Neuronal stem cell (in vitro differentiated cells): ENCODE results near the gene CYRIA.
A peak's percentile ranks its signal among the peaks of the same experiment; 100 is the strongest.

Experiments
- DNase-seq: peaks from one replicate; pipeline ENCODE4 v3.0.0-alpha.2; 2013; ENCODE audit warnings: low spot score
- H2AFZ ChIP-seq: one replicate; pipeline ENCODE4 v1.6.1; 2013; ENCODE audit warnings: mild to moderate bottlenecking, low read length, inconsistent platforms
- H2AK5ac ChIP-seq: 2 replicates; pipeline ENCODE4 v1.6.1; 2013; ENCODE audit warnings: low read depth, mild to moderate bottlenecking, inconsistent platforms, low read length, moderate library complexity, mixed read lengths
- H2BK120ac ChIP-seq: 2 replicates; pipeline ENCODE4 v1.6.1; 2013; ENCODE audit warnings: low read depth, mild to moderate bottlenecking, inconsistent platforms, low read length, moderate library complexity, mixed read lengths
- H2BK12ac ChIP-seq: one replicate; pipeline ENCODE4 v1.6.1; 2013; ENCODE audit warnings: low read length, inconsistent platforms
- H2BK15ac ChIP-seq: 2 replicates; pipeline ENCODE4 v1.6.1; 2013; ENCODE audit warnings: mild to moderate bottlenecking, low read length, inconsistent platforms, mixed read lengths
- H2BK5ac ChIP-seq: one replicate; pipeline ENCODE4 v1.6.1; 2013; ENCODE audit warnings: inconsistent platforms, mild to moderate bottlenecking, low read length, moderate library complexity
- H3K14ac ChIP-seq: one replicate; pipeline ENCODE4 v1.6.1; 2013; ENCODE audit warnings: low read length, inconsistent platforms
- H3K18ac ChIP-seq: 2 replicates; pipeline ENCODE4 v1.6.1; 2013; ENCODE audit warnings: low read length, inconsistent platforms
- H3K23ac ChIP-seq: 2 replicates; pipeline ENCODE4 v1.6.1; 2013; ENCODE audit warnings: low read depth, mild to moderate bottlenecking, mixed read lengths, low read length, inconsistent platforms; ENCODE audit not compliant: poor library complexity
- H3K27ac ChIP-seq: replicated peaks from 3 replicates; pipeline ENCODE4 v1.5.1; 2013; ENCODE audit warnings: low read length, inconsistent platforms
- H3K27me3 ChIP-seq, 3 experiments: 2 replicates each; pipeline ENCODE4 v1.6.1; 2013; ENCODE audit warnings: low read length in 3 of 3, mild to moderate bottlenecking in 2 of 3, inconsistent platforms in 1 of 3, low read depth in 1 of 3, mixed read lengths in 1 of 3, moderate library complexity in 1 of 3; ENCODE audit not compliant: control insufficient read depth in 3 of 3, insufficient read depth in 3 of 3
- H3K36me3 ChIP-seq, 2 donors: replicated peaks in 1 of 2; 2 replicates each; pipeline ENCODE4 v1.6.1; 2013; ENCODE audit warnings: low read length in 2 of 2; ENCODE audit not compliant: control insufficient read depth in 2 of 2, insufficient read depth in 2 of 2
- H3K4ac ChIP-seq: 2 replicates; pipeline ENCODE4 v1.6.1; 2013; ENCODE audit warnings: inconsistent platforms, mild to moderate bottlenecking, low read length, moderate library complexity
- H3K4me1 ChIP-seq, 2 donors: 1 replicate in 1 of 2; 2 replicates in 1 of 2; pipeline ENCODE4 v1.6.1; 2013; ENCODE audit warnings: low read length in 2 of 2, low read depth in 1 of 2; ENCODE audit not compliant: control insufficient read depth in 2 of 2, insufficient read depth in 1 of 2
- H3K4me2 ChIP-seq: one replicate; pipeline ENCODE4 v1.6.1; 2013; ENCODE audit warnings: mild to moderate bottlenecking, low read length, inconsistent platforms; ENCODE audit not compliant: insufficient read depth, poor library complexity, severe bottlenecking
- H3K4me3 ChIP-seq, 2 donors: 2 replicates each; pipeline ENCODE4 v1.5.1; 2013; ENCODE audit warnings: low read length in 2 of 2, mild to moderate bottlenecking in 2 of 2, inconsistent platforms in 1 of 2, moderate library complexity in 1 of 2
- H3K79me1 ChIP-seq: one replicate; pipeline ENCODE4 v1.6.1; 2013; ENCODE audit warnings: low read depth, mild to moderate bottlenecking, inconsistent platforms, low read length, moderate library complexity
- H3K9ac ChIP-seq: one replicate; pipeline ENCODE4 v1.6.1; 2013; ENCODE audit warnings: mild to moderate bottlenecking, low read depth, low read length, inconsistent platforms; ENCODE audit not compliant: poor library complexity
- H3K9me3 ChIP-seq, 2 donors: replicated peaks in 1 of 2; 2 replicates each; pipeline versions ENCODE3 to v1.6.1; 2013; ENCODE audit warnings: low read length in 2 of 2, mild to moderate bottlenecking in 2 of 2, inconsistent platforms in 1 of 2, low read depth in 1 of 2, mixed read lengths in 1 of 2, moderate library complexity in 1 of 2; ENCODE audit not compliant: control insufficient read depth in 2 of 2, insufficient read depth in 1 of 2
- H4K8ac ChIP-seq: one replicate; pipeline ENCODE4 v1.6.1; 2013; ENCODE audit warnings: low read depth, mild to moderate bottlenecking, inconsistent platforms, low read length, moderate library complexity
- H4K91ac ChIP-seq: one replicate; pipeline ENCODE4 v1.6.1; 2013; ENCODE audit warnings: low read length, low read depth, mild to moderate bottlenecking, inconsistent platforms; ENCODE audit not compliant: poor library complexity
- WGBS, 2 donors: extraction: QIAGEN DNeasy Blood & Tissue Kit; methylation state at CpG; one replicate each; pipeline ENCODE4 v1.1.7; 2013; ENCODE audit warnings: missing lambda C conversion rate in 2 of 2, mixed read lengths in 1 of 2; ENCODE audit not compliant: insufficient read length in 2 of 2, insufficient replicate concordance in 1 of 2; ENCODE audit errors: extremely low coverage in 2 of 2; 5-methylcytosine and 5-hydroxymethylcytosine counted together

CYRIA gene

DNA sequence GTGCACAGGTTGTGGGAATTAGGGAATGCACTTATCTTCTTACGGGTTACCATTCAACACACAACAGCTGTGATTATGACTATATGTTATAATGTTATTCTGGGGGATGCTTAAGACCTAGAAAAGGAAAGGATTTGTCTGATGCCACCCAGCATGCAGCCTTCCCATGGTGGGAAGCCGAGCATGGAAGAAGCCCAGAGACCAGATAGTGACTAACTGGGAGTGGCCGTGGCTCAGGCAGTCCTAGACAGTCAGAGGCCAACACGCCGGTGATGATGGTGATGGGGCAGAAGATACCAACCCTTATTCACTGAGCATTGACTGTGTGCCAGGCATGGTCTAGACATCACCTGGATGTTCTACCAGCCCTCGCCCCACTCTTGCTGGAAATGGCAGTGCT, 35.9 kb downstream of the CYRIA start:
- Histone ChIP-seq H4K91ac (no peak overlapping the region), H2BK12ac (no peak overlapping the region), H3K4me3 (no peak overlapping the region), H3K4me1 (peaks cover 17 to 38% of the 10 kb centered on the region in 2 donors), H2BK120ac (no peak overlapping the region), H3K27me3 (no peaks in the 10 kb centered on the region), H2AFZ (no peak overlapping the region), H2AK5ac (no peak overlapping the region), H3K79me1 (no peaks in the 10 kb centered on the region), H3K23ac (no peak overlapping the region), H4K8ac (no peak overlapping the region), H3K14ac (no peak overlapping the region), H2BK15ac (no peak overlapping the region), H3K36me3 (no peaks in the 10 kb centered on the region), H3K4ac (no peak overlapping the region), H2BK5ac (no peak overlapping the region), H3K4me2 (no peak overlapping the region), H3K9me3 (no peaks in the 10 kb centered on the region), H3K18ac (no peak overlapping the region), H3K27ac (no peak overlapping the region), H3K9ac (no peak overlapping the region)
- DNase-seq: no peak
- WGBS, 2 donors: no CpG with 5 or more reads among the region's 6 CpGs

- no peak overlapping the region for H2BK120ac ChIP-seq
- H4K8ac ChIP-seq: no peak overlapping the region
- no peak overlapping the region for H3K9ac ChIP-seq
- no peak overlapping the region for H3K27ac ChIP-seq
- no peaks in the 10 kb centered on the region for H3K9me3 ChIP-seq
- no peak overlapping the region for H3K4me2 ChIP-seq
- H2AK5ac ChIP-seq: no peak overlapping the region
- H3K14ac ChIP-seq: no peak overlapping the region
- H2BK12ac ChIP-seq: no peak overlapping the region
- no peaks in the 10 kb centered on the region for H3K36me3 ChIP-seq
- H3K4me1 ChIP-seq: peaks cover 17 to 45% of the 10 kb centered on the region in 2 donors
- no peak overlapping the region for H2BK15ac ChIP-seq
- H3K23ac ChIP-seq: no peak overlapping the region
- H2BK5ac ChIP-seq: no peak overlapping the region
- H3K27me3 ChIP-seq: no peaks in the 10 kb centered on the region
- peak overlapping the region; percentile 11 for H3K18ac ChIP-seq
- no peak overlapping the region for H2AFZ ChIP-seq
- DNase-seq: no peak
- H4K91ac ChIP-seq: no peak overlapping the region
- no peak overlapping the region for H3K4ac ChIP-seq
- no peaks in the 10 kb centered on the region for H3K79me1 ChIP-seq
- H3K4me3 ChIP-seq: no peak overlapping the region
- no CpG with 5 or more reads among the region's 5 CpGs for WGBS, 2 donors
Measured at GRCh38 chr2:16629044-16629443, 36.6 kb downstream of the CYRIA start.

DNA sequence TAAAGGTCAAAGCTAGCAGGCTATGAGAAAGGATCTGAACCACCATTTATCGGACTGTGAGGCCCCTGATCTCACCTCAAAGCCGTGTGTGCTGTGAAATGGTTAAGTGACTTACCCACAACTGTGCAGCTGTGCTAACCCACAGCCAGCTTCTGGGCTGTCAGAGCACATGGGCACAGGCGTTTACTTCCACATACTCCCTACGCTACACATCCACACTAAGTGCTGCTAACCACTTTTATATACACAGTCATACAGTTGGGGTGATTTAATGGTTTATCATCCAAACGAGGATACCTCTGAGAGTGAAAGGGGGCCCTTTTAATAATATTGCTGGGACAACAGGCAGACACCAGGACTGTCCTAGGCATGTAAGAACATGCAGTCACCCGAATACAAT, 37.3 kb downstream of the CYRIA start:
- Histone ChIP-seq H2BK15ac (no peak overlapping the region), H2BK12ac (no peak overlapping the region)

DNA sequence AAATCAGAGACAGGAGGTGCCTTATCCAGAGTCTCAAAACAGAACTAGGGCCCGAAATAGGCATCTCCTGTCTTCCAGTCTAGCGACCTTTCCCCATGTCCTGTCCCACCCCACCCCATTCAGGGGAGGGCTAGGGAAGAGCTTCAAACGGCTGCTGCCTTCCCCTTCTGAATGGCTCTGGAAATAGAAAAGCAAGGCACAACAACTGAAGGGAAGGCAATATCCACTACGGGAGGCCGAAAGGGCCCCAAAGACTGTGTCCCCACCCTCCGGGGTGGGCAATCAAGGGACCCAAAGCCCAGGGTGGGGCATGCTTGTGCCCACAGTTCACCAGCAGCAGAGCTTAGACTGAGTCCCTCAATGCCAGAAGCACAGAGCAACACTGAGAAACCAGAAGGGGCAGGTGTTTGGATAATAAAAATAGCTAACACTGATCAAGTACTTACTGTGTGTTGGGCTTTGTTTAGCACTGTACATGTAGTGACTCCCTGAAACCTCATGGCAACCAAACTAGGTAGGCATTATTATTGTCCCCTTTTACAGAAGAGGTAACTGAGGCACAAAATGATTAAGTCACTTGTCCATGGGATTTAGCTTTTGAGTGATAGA, 38.5 kb downstream of the CYRIA start:
- no CpG with 5 or more reads among the region's 6 CpGs for WGBS, 2 donors

More for the DNA sequence above, 37.3 kb downstream of the CYRIA start:
- Histone ChIP-seq H3K14ac (no peak overlapping the region), H3K9me3 (no peaks in the 10 kb centered on the region), H3K4ac (no peak overlapping the region), H3K27ac (no peak overlapping the region), H3K4me1 (peaks cover 17 to 39% of the 10 kb centered on the region in 2 donors), H3K79me1 (no peaks in the 10 kb centered on the region), H3K18ac (no peak overlapping the region), H3K27me3 (no peaks in the 10 kb centered on the region), H2AFZ (no peak overlapping the region), H4K8ac (no peak overlapping the region), H4K91ac (no peak overlapping the region), H2BK5ac (no peak overlapping the region), H2AK5ac (no peak overlapping the region), H3K4me2 (no peak overlapping the region), H3K23ac (no peak overlapping the region), H3K36me3 (no peaks in the 10 kb centered on the region), H2BK120ac (no peak overlapping the region), H3K4me3 (no peak overlapping the region), H3K9ac (no peak overlapping the region)
- WGBS, 2 donors: no CpG with 5 or more reads among the region's 6 CpGs
- no peak for DNase-seq

More for the DNA sequence above, 38.5 kb downstream of the CYRIA start:
- H3K14ac ChIP-seq: no peak overlapping the region
- H3K79me1 ChIP-seq: no peaks in the 10 kb centered on the region
- peaks cover 8 to 30% of the 10 kb centered on the region in 2 donors for H3K4me1 ChIP-seq
- H3K4me2 ChIP-seq: no peak overlapping the region
- no peak overlapping the region for H3K18ac ChIP-seq
- no peak overlapping the region for H3K27ac ChIP-seq
- no peak for DNase-seq
- no peak overlapping the region for H3K9ac ChIP-seq
- no peak overlapping the region for H2BK120ac ChIP-seq
- no peak overlapping the region for H3K4me3 ChIP-seq
- H3K36me3 ChIP-seq: no peaks in the 10 kb centered on the region
- H4K8ac ChIP-seq: no peak overlapping the region
- H2AK5ac ChIP-seq: no peak overlapping the region
- no peak overlapping the region for H2BK5ac ChIP-seq
- no peak overlapping the region for H3K4ac ChIP-seq
- no peaks in the 10 kb centered on the region for H3K27me3 ChIP-seq
- H3K9me3 ChIP-seq: no peaks in the 10 kb centered on the region
- no peak overlapping the region for H3K23ac ChIP-seq
- no peak overlapping the region for H2AFZ ChIP-seq
- H2BK12ac ChIP-seq: no peak overlapping the region
- no peak overlapping the region for H2BK15ac ChIP-seq
- H4K91ac ChIP-seq: no peak overlapping the region
